ENCODE measurements around the gene TCF4. TPM values are rescaled to one million over a fixed set of nuclear protein-coding genes. Genes with fewer than 3 reads are reported as not detected.

TCF4 gene
- total RNA-seq, 4 donors from 2014 or later: 30.3 to 51.1 (median 40.1) TPM

GRCh38 chr18:55283309-55283708 is 304.7 kb downstream of the TCF4 start:
- no peak overlapping the region for H3K27ac ChIP-seq
- in situ Hi-C loops (cut with MboI; ENCODE audit: low pct_ligation_motif_present in 1 of 4, low pct_unique_long_range_greater_than_20kb in 1 of 4, low sequenced_read_pairs in 3 of 4): no loop called here
- H3K9me3 ChIP-seq: no peaks in the 10 kb centered on the region
- no peak overlapping the region for H3K4me3 ChIP-seq
- intact Hi-C loops (cut with DNase I; ENCODE audit: low total_unique reads): no loop called here
- H3K27me3 ChIP-seq: no peaks in the 10 kb centered on the region
- TF ChIP-seq POLR2A (IDR thresholded peaks at IDR 0.05): no peak
- no peak for TF ChIP-seq POLR2AphosphoS5 (IDR thresholded peaks at IDR 0.05)
- TF ChIP-seq EP300 (IDR thresholded peaks at IDR 0.05; ENCODE audit: low read depth): no peak
- no peak for TF ChIP-seq CTCF (IDR thresholded peaks at IDR 0.05)
- DNase-seq: no peak
- peaks cover 0 to 16% (median 0%) of the 10 kb centered on the region in 4 donors for H3K4me1 ChIP-seq
- WGBS, 2 donors (ENCODE audit: low coverage in 1 of 2): 82 to 98% methylated on average over 3 of the region's 3 CpGs
- no peaks in the 10 kb centered on the region for H3K36me3 ChIP-seq

- H3K27me3 ChIP-seq: no peaks in the 10 kb centered on the region
- intact Hi-C loops (cut with DNase I; ENCODE audit: low total_unique reads) (no loop called here), in situ Hi-C loops (cut with MboI; ENCODE audit: low pct_ligation_motif_present in 1 of 4, low pct_unique_long_range_greater_than_20kb in 1 of 4, low sequenced_read_pairs in 3 of 4) (no loop called here)
- WGBS, 2 donors (ENCODE audit: low coverage in 1 of 2): 16 to 46% methylated on average over 2 of the region's 2 CpGs
- H3K4me1 ChIP-seq: peaks cover 0 to 12% (median 0%) of the 10 kb centered on the region in 4 donors
- TF ChIP-seq CTCF (IDR thresholded peaks at IDR 0.05) (no peak), EP300 (IDR thresholded peaks at IDR 0.05; ENCODE audit: low read depth) (no peak), POLR2AphosphoS5 (IDR thresholded peaks at IDR 0.05) (no peak), POLR2A (IDR thresholded peaks at IDR 0.05) (no peak)
- H3K27ac ChIP-seq: no peak overlapping the region
- no peaks in the 10 kb centered on the region for H3K36me3 ChIP-seq
- DNase-seq: no peak
- H3K4me3 ChIP-seq: no peak overlapping the region
- H3K9me3 ChIP-seq: no peaks in the 10 kb centered on the region
Observed at GRCh38 chr18:55280503-55280902, 307.5 kb downstream of the TCF4 start.

- 51 to 68% methylated on average over 5 of the region's 5 CpGs for WGBS, 2 donors (ENCODE audit: low coverage in 1 of 2)
- Histone ChIP-seq H3K27me3 (no peaks in the 10 kb centered on the region), H3K9me3 (no peaks in the 10 kb centered on the region), H3K4me3 (no peak overlapping the region), H3K36me3 (no peaks in the 10 kb centered on the region), H3K4me1 (peaks cover 0 to 4% (median 0%) of the 10 kb centered on the region in 4 donors), H3K27ac (no peak overlapping the region)
- TF ChIP-seq CTCF (IDR thresholded peaks at IDR 0.05) (peak in 2 of 5 experiments; percentile 15 to 17), POLR2AphosphoS5 (IDR thresholded peaks at IDR 0.05) (no peak)
- intact Hi-C loops (cut with DNase I; ENCODE audit: low total_unique reads): no loop called here
- in situ Hi-C loops (cut with MboI; ENCODE audit: low pct_ligation_motif_present in 1 of 4, low pct_unique_long_range_greater_than_20kb in 1 of 4, low sequenced_read_pairs in 3 of 4): no loop called here
- DNase-seq: no peak
Observed at GRCh38 chr18:55275039-55275901, 312.7 kb downstream of the TCF4 start.

- intact Hi-C loops (cut with DNase I; ENCODE audit: low total_unique reads) (no loop called here), in situ Hi-C loops (cut with MboI; ENCODE audit: low pct_ligation_motif_present in 1 of 4, low pct_unique_long_range_greater_than_20kb in 1 of 4, low sequenced_read_pairs in 3 of 4) (no loop called here)
- no peak overlapping the region for H3K4me3 ChIP-seq
- H3K36me3 ChIP-seq: no peaks in the 10 kb centered on the region
- no peaks in the 10 kb centered on the region for H3K27me3 ChIP-seq
- no peak for TF ChIP-seq POLR2A (IDR thresholded peaks at IDR 0.05)
- TF ChIP-seq EP300 (IDR thresholded peaks at IDR 0.05; ENCODE audit: low read depth): no peak
- no peak for TF ChIP-seq CTCF (IDR thresholded peaks at IDR 0.05)
- no peak for TF ChIP-seq POLR2AphosphoS5 (IDR thresholded peaks at IDR 0.05)
- 67 to 69% methylated on average over 7 of the region's 7 CpGs for WGBS, 2 donors (ENCODE audit: low coverage in 1 of 2)
- H3K27ac ChIP-seq: no peak overlapping the region
- H3K4me1 ChIP-seq: no peaks in the 10 kb centered on the region
- no peak for DNase-seq
- H3K9me3 ChIP-seq: no peaks in the 10 kb centered on the region
Observed at GRCh38 chr18:55272510-55273243, 315.3 kb downstream of the TCF4 start.
